Kidney epithelial cell (primary cell): ENCODE results near the gene PPP1CA. TPM values are rescaled to one million over a fixed set of nuclear protein-coding genes. Genes with fewer than 3 reads are reported as not detected.

Source experiments
- DNase-seq: peaks from one replicate; pipeline ENCODE4 v3.0.0-alpha.2; 2010; ENCODE audit warnings: low read depth
- H3K27me3 ChIP-seq: 2 replicates; pipeline ENCODE4 v1.6.0; 2011; ENCODE audit warnings: low read length; ENCODE audit not compliant: control insufficient read depth, insufficient read depth
- H3K36me3 ChIP-seq: 2 replicates; pipeline ENCODE4 v1.5.1; 2011; ENCODE audit warnings: low read length; ENCODE audit not compliant: control insufficient read depth, insufficient read depth
- H3K4me3 ChIP-seq: 2 replicates; pipeline ENCODE4 v1.5.1; 2011; ENCODE audit warnings: low read depth, mild to moderate bottlenecking, control low read depth, low read length
- CTCF ChIP-seq: IDR thresholded peaks from 2 replicates; pipeline ENCODE4 v1.5.1; 2011; ENCODE audit warnings: mild to moderate bottlenecking, moderate library complexity, low read length, control low read depth, inconsistent platforms; ENCODE audit not compliant: insufficient read depth, poor library complexity, severe bottlenecking
- total RNA-seq: library from RNA; depleted of rRNA; stranded (reverse); fragments of >200 nt; gene quantifications from 2 replicates; pipeline ENCODE4 v1.2.3, GENCODE V29; 2015

The PPP1CA gene
- total RNA-seq, 1 donor from 2014 or later = 319 TPM

DNA sequence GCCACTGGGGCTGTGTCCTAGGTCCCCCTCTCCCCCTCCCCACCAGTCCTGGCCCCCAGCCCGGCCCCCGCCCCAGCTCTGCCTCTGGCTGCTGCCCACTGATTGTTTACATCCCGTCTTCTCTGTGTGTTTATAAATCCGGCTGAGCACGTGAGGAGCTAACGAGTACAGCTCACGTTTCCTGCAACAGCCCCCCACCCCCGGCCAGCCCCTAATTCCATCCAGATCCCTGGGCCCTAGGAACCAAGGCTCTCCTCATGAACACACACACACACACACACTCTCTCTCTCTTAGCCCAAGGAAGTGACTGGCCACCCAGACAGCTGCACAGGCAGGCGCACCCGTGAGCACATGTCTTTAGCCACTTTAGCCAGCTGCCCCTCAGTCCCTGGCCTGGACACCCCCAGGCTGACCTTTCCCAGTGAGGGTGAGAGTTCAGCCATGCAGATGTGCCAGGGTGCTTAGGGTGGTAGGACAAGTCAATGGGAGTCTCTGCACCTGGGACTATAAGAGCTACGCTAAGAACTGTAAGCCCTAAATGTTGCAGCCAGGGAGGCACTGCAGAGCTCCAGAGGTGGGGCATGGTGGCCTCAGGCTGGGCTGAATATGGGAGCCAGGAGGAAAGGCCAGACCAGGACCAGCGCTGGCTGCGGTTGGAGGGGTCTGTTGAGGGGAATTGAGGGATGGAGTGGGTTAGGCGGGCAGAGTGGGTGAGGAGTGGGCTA lies 31.1 kb downstream of the PPP1CA start:
- peak overlapping the region; percentile 9 for H3K4me3 ChIP-seq
- H3K27me3 ChIP-seq = no peaks in the 10 kb centered on the region
- no peak for TF ChIP-seq CTCF
- H3K36me3 ChIP-seq = peaks cover 1% of the 10 kb centered on the region
- no peak for DNase-seq

- DNase-seq = no peak
- TF ChIP-seq CTCF = no peak
- no peak overlapping the region for H3K4me3 ChIP-seq
- peaks cover 1% of the 10 kb centered on the region for H3K36me3 ChIP-seq
- H3K27me3 ChIP-seq = no peaks in the 10 kb centered on the region
Measured at GRCh38 chr11:67369801-67370284, 31.8 kb downstream of the PPP1CA start.

GRCh38 chr11:67369275-67369674 lies 32.4 kb downstream of the PPP1CA start:
- no peak for DNase-seq
- TF ChIP-seq CTCF = no peak

DNA sequence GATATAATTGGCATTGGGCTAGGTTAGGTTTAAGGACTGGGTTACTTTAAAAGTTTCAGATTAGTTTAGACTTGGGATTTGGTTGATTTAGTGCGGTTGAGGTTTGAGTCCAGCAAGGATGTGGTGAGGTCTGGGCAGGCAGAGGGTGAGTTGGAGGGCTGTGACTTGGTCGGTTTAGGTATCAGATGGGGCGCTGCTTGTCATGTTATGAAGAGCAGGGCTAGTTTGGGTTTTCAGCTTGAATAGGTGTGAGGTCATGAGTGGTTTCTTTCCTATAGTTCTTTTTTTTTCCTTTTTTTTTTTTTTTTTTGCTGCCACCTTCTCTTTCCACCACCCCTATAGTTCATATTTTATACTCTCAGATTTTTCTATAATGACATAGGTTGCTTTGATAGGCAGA lies 33.0 kb downstream of the PPP1CA start:
- H3K4me3 ChIP-seq = no peak overlapping the region
- H3K27me3 ChIP-seq = no peaks in the 10 kb centered on the region
- H3K36me3 ChIP-seq = peaks cover 1% of the 10 kb centered on the region
- DNase-seq = no peak
- TF ChIP-seq CTCF = no peak

More at GRCh38 chr11:67369275-67369674, 32.4 kb downstream of the PPP1CA start:
- no peaks in the 10 kb centered on the region for H3K27me3 ChIP-seq
- no peak overlapping the region for H3K4me3 ChIP-seq
- peaks cover 1% of the 10 kb centered on the region for H3K36me3 ChIP-seq

DNA sequence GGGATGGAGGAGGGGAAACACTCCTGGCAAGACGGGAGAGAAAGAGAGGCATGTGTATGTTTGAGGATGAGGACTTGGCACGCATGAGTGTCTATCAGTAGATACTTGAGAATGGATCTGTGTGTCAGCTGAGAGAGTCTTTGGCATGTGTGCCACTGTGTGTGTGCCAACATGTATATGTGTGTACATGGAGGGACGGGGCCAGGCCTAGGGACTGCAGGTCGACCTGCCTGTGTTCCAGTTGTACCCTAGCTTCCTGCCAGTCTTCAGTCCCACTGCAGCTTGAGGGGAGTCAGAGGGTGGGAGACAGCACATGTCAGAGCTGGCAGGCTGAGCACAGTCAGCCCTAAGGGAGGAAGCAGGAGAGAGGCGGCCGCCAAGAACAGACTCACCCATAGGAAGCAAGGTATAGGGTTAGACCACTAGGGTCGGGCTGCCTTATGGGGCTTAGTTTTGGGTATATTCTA lies 33.9 kb downstream of the PPP1CA start:
- TF ChIP-seq CTCF = no peak
- H3K27me3 ChIP-seq = no peaks in the 10 kb centered on the region
- no peak for DNase-seq
- no peak overlapping the region for H3K4me3 ChIP-seq
- peaks cover 2% of the 10 kb centered on the region for H3K36me3 ChIP-seq
